Right atrium auricular region (tissue), 2 donors: ENCODE measurements around the gene NOTCH2. TPM values are rescaled to one million over a fixed set of nuclear protein-coding genes. Genes with fewer than 3 reads are reported as not detected.

Experiments used
- DNase-seq: peaks from one replicate; pipeline ENCODE4 v3.0.0-alpha.2; 2019; ENCODE audit warnings: low spot score
- H3K27ac ChIP-seq, 2 donors: fragments of 200-600 bp; sonication (generic); 1 replicate in 1 of 2; 2 replicates in 1 of 2; pipeline ENCODE4 v1.5.1; 2016 to 2019
- H3K27me3 ChIP-seq, 2 donors: fragments of 200-600 bp; sonication (generic); one replicate each; pipeline versions ENCODE4 v1.5.1 to v1.6.0; 2017 to 2019
- H3K36me3 ChIP-seq: fragments of 200-600 bp; sonication (generic); one replicate; pipeline ENCODE4 v1.5.1; 2016
- H3K4me1 ChIP-seq, 2 donors: fragments of 200-600 bp; sonication (generic); one replicate each; pipeline versions ENCODE4 v1.5.1 to v1.6.0; 2017 to 2019
- H3K4me3 ChIP-seq, 2 donors: fragments of 200-600 bp; sonication (generic); 1 replicate in 1 of 2; 2 replicates in 1 of 2; pipeline ENCODE4 v1.5.1; 2017 to 2019; ENCODE audit warnings: mild to moderate bottlenecking in 1 of 2, moderate library complexity in 1 of 2
- H3K9me3 ChIP-seq, 2 donors: fragments of 200-600 bp; sonication (generic); one replicate each; pipeline ENCODE4 v1.5.1; 2019
- CTCF ChIP-seq, 2 donors: fragments of 200-600 bp; sonication (generic); IDR thresholded peaks; one replicate each; pipeline ENCODE4 v1.5.1; 2019; ENCODE audit warnings: antibody characterized with exemption in 2 of 2
- total RNA-seq, 2 donors: library from RNA; depleted of rRNA; stranded (reverse); fragments of >200 nt; gene quantifications; one replicate each; pipeline ENCODE4 v1.1.0, GENCODE V29; 2016

Gene NOTCH2
- total RNA-seq, 2 donors from 2014 or later = 26.7 to 45.9 TPM

DNA sequence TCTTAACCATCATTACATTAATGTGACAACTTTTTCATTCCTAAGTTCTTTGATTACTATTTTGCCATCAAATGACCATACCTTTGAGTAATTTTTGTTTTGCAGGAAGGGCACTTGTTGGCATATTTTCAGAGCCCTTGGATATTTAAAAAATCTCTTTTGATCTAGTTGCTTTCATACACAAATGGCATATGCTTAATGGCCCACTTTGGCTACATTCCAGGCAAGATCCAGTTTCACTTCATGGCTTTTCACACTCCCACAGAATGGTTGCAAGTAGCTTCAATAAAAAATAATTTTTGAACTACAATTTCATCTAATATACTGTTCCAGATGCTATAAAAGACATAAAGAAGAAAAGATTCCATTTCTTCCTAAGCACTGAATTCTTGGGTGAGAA is 191.3 kb downstream of the NOTCH2 start:
- peaks cover 0 to 10% of the 10 kb centered on the region in 2 donors for H3K4me1 ChIP-seq
- H3K27ac ChIP-seq = no peak overlapping the region
- H3K9me3 ChIP-seq = no peaks in the 10 kb centered on the region
- no peaks in the 10 kb centered on the region for H3K36me3 ChIP-seq
- no peak for TF ChIP-seq CTCF (IDR thresholded peaks at IDR 0.05)
- DNase-seq = no peak
- H3K4me3 ChIP-seq = no peak overlapping the region
- H3K27me3 ChIP-seq = no peaks in the 10 kb centered on the region

DNA sequence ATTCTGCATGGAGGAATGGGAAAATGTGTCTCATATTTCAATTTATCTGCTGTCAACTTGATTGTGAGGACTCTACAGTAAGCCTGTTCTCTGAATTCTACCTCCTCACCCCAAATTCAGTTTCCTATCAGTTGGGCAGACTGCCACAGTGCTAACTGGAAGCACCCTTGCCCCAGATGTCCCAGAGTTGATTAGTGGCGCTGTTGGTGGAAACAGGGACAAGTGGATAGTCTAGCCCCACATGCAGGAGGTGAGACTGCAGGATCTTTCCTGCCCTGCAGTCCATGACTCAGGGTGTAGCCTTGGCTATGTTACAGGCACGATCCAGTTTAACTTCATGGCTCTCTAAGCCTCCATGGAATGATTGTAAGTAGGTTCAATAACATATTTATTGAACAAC is 195.3 kb downstream of the NOTCH2 start:
- Histone ChIP-seq H3K9me3 (no peaks in the 10 kb centered on the region), H3K27ac (no peak overlapping the region), H3K27me3 (no peaks in the 10 kb centered on the region), H3K36me3 (no peaks in the 10 kb centered on the region), H3K4me3 (no peak overlapping the region), H3K4me1 (peaks cover 0 to 16% of the 10 kb centered on the region in 2 donors)
- no peak for TF ChIP-seq CTCF (IDR thresholded peaks at IDR 0.05)
- DNase-seq = no peak

GRCh38 chr1:119873135-119874015 is 196.1 kb downstream of the NOTCH2 start:
- Histone ChIP-seq H3K4me1 (peaks cover 0 to 16% of the 10 kb centered on the region in 2 donors), H3K27ac (peak overlapping the region in 1 of 2 donors; percentile 4), H3K9me3 (no peaks in the 10 kb centered on the region), H3K27me3 (no peaks in the 10 kb centered on the region), H3K4me3 (no peak overlapping the region), H3K36me3 (no peaks in the 10 kb centered on the region)
- no peak for TF ChIP-seq CTCF (IDR thresholded peaks at IDR 0.05)
- no peak for DNase-seq

DNA sequence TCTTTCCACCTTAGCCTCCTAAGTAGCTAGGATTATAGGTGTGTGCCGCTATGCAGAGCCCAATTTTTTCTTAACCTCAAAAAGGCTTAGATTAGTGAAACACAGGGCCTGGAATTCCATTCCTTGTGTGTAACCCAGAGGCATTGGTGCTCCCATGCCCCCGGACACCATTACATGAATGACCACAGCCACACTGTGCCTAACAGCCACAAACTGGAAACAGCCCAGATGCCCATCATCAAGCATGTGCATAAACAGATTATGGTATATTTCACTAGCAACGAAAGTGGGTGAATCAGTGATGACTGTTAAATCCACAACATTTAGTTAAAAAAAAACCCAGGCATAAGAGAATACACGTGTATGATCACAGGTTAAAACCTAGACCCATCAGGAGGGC is 197.6 kb downstream of the NOTCH2 start:
- no peaks in the 10 kb centered on the region for H3K36me3 ChIP-seq
- DNase-seq = no peak
- H3K27me3 ChIP-seq = no peaks in the 10 kb centered on the region
- no peaks in the 10 kb centered on the region for H3K9me3 ChIP-seq
- H3K4me1 ChIP-seq = peaks cover 0 to 16% of the 10 kb centered on the region in 2 donors
- TF ChIP-seq CTCF (IDR thresholded peaks at IDR 0.05) = no peak
- no peak overlapping the region for H3K27ac ChIP-seq
- H3K4me3 ChIP-seq = no peak overlapping the region

GRCh38 chr1:119870917-119871596 is 198.4 kb downstream of the NOTCH2 start:
- H3K9me3 ChIP-seq = no peaks in the 10 kb centered on the region
- DNase-seq = peak; percentile 83
- H3K4me1 ChIP-seq = peaks cover 0 to 16% of the 10 kb centered on the region in 2 donors
- no peaks in the 10 kb centered on the region for H3K27me3 ChIP-seq
- TF ChIP-seq CTCF (IDR thresholded peaks at IDR 0.05) = peak; percentile 77 to 89
- no peaks in the 10 kb centered on the region for H3K36me3 ChIP-seq
- H3K4me3 ChIP-seq = peak overlapping the region in 1 of 2 donors; percentile 25
- H3K27ac ChIP-seq = no peak overlapping the region
